OCI-LY7 (cell line): ENCODE data around the gene KIF17. TPM values are rescaled to one million over a fixed set of nuclear protein-coding genes. Genes with fewer than 3 reads are reported as not detected.
A peak's percentile ranks its signal among the peaks of the same experiment; 100 is the strongest.

Experiments used
- BruUV-seq: library from RNA; stranded (reverse); fragments of 400-500 nt; replicated peaks from 2 replicates; lab custom pipeline; 2021; lab: Mats Ljungman, UMichigan
- CTCF ChIA-PET: fragments of 300-600 bp; sonication (Branson Sonifier 250); formaldehyde crosslinking; loops from one replicate; lab custom pipeline; 2022; ENCODE audit warnings: antibody characterized with exemption; ENCODE audit not compliant: unreplicated experiment; lab: Charles Lee
- POLR2A ChIA-PET: fragments of 300-600 bp; sonication (Branson Sonifier 250); formaldehyde crosslinking; loops from one replicate; lab custom pipeline; 2022; ENCODE audit warnings: antibody characterized with exemption; lab: Charles Lee
- DNase-seq: peaks from one replicate; pipeline ENCODE4 v3.0.0-alpha.2; 2015; ENCODE audit warnings: low spot score
- H2AFZ ChIP-seq: fragments of 200-600 bp; sonication (generic), shearing (Covaris generic); 2 replicates; pipeline ENCODE4 v1.6.1; 2014; ENCODE audit warnings: mild to moderate bottlenecking, antibody characterized with exemption, low read length, moderate library complexity
- H3K27ac ChIP-seq: fragments of 200-600 bp; sonication (generic); 2 replicates; pipeline ENCODE4 v1.5.1; 2014; ENCODE audit warnings: mixed run types, low read depth, mild to moderate bottlenecking, moderate library complexity, low read length, inconsistent platforms; ENCODE audit not compliant: poor library complexity, severe bottlenecking
- H3K36me3 ChIP-seq: fragments of 200-600 bp; sonication (generic); 2 replicates; pipeline ENCODE4 v1.6.1; 2014; ENCODE audit warnings: mild to moderate bottlenecking, antibody characterized with exemption, low read length, moderate library complexity, mixed read lengths; ENCODE audit not compliant: insufficient read depth
- H3K4me1 ChIP-seq: fragments of 200-600 bp; sonication (generic); 2 replicates; pipeline ENCODE4 v1.5.1; 2014; ENCODE audit warnings: mild to moderate bottlenecking, low read length; ENCODE audit not compliant: insufficient read depth, poor library complexity, severe bottlenecking
- H3K4me2 ChIP-seq: fragments of 200-600 bp; sonication (generic); 2 replicates; pipeline ENCODE4 v1.6.1; 2014; ENCODE audit warnings: mild to moderate bottlenecking, low read length
- H3K4me3 ChIP-seq: fragments of 200-600 bp; sonication (generic); 2 replicates; pipeline ENCODE4 v1.5.1; 2014; ENCODE audit warnings: mild to moderate bottlenecking, low read depth, low read length; ENCODE audit not compliant: poor library complexity, severe bottlenecking
- H3K79me2 ChIP-seq: fragments of 200-600 bp; sonication (generic); 2 replicates; pipeline ENCODE4 v1.6.1; 2016; ENCODE audit warnings: low read depth, mild to moderate bottlenecking, low read length, moderate library complexity, mixed read lengths; ENCODE audit not compliant: insufficient read depth
- H3K9me2 ChIP-seq: fragments of 200-600 bp; sonication (generic); 2 replicates; pipeline ENCODE4 v1.6.1; 2016; ENCODE audit warnings: mild to moderate bottlenecking, low read length, mixed read lengths; ENCODE audit not compliant: insufficient read depth
- H3K9me3 ChIP-seq: fragments of 200-600 bp; sonication (generic); 2 replicates; pipeline ENCODE4 v1.6.1; 2014; ENCODE audit warnings: mild to moderate bottlenecking, mixed run types, low read length, mixed read lengths
- H4K20me1 ChIP-seq: fragments of 200-600 bp; sonication (generic); 2 replicates; pipeline ENCODE4 v1.6.1; 2014; ENCODE audit warnings: mild to moderate bottlenecking, antibody characterized with exemption, low read length, moderate library complexity, mixed read lengths; ENCODE audit not compliant: insufficient read depth
- EZH2phosphoT487 ChIP-seq: fragments of 200-600 bp; sonication (generic); IDR thresholded peaks from 2 replicates; pipeline ENCODE4 v1.6.1; 2018; ENCODE audit warnings: low read depth, borderline replicate concordance, mild to moderate bottlenecking, mixed run types, antibody characterized with exemption, low read length, moderate library complexity, mixed read lengths
- intact Hi-C: fragments of 100-400 bp; cut with micrococcal nuclease; formaldehyde crosslinking; loops from one replicate; pipeline ENCODE4 v1.10.0; 2022; ENCODE audit not compliant: unreplicated experiment
- total RNA-seq, 2 experiments: library from RNA; depleted of rRNA in 1 of 2; stranded (reverse); fragments of >200 nt in 1 of 2; shearing (Covaris generic) in 1 of 2; gene quantifications; 2 replicates each; pipeline ENCODE4 v1.2.3, GENCODE V29; 2014 to 2022
- TF ChIP-seq, protein P1 (sequence below): fragments of 200-600 bp; sonication (generic); conservative IDR thresholded peaks from 2 replicates; pipeline ENCODE4 v1.5.1; 2014; ENCODE audit warnings: mild to moderate bottlenecking, antibody characterized with exemption, low read length, moderate library complexity, mixed read lengths

Gene KIF17
- total RNA-seq, 2 experiments from 2014 or later, result 1.1 TPM; not detected in 1

DNA sequence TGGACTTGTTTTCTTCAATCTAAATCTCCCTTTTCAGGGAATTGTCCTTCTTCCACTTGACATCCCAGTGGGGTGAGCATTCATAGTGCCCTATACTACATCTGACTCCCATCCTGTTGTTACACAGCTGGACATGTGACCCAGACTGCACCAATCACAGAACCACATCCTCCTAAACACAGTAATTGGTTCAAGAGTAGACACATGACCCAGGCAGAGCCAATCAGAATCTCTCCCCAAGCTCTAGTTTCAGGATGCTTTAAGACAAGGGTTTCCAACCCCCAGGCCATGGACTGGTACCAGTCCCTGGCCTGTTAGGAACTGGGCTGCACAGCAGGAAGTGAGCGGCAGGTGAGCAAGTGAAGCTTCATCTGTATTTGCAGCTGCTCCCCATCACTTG is 51.0 kb downstream of the KIF17 start:
- BruUV-seq, result no TSS peak
- ChIA-PET CTCF (interaction anchor here (1.2 kb wide), 1 partner anchor 33 kb away, joined by 5 read pairs; no protein-coding TSS in a partner anchor), POLR2A (interaction anchor here (0.6 to 1.1 kb wide), 3 partner anchors 24 to 104 kb away, joined by 3 read pairs; no protein-coding TSS in a partner anchor)
- no peaks in the 10 kb centered on the region for H4K20me1 ChIP-seq
- H3K4me1 ChIP-seq, result peaks cover 23% of the 10 kb centered on the region
- peak overlapping the region; percentile 15 for H3K4me3 ChIP-seq
- H3K9me2 ChIP-seq, result no peaks in the 10 kb centered on the region
- H3K9me3 ChIP-seq, result no peaks in the 10 kb centered on the region
- 0 out of 2 replicates have a peak overlapping the region, but pooled peaks have one; percentile 24 for H3K4me2 ChIP-seq
- intact Hi-C loops, result no loop called here
- H3K27ac ChIP-seq, result no peak overlapping the region
- H3K79me2 ChIP-seq, result no peaks in the 10 kb centered on the region
- no peaks in the 10 kb centered on the region for H3K36me3 ChIP-seq
- no peak for TF ChIP-seq EZH2phosphoT487
- TF ChIP-seq, protein P1, sequence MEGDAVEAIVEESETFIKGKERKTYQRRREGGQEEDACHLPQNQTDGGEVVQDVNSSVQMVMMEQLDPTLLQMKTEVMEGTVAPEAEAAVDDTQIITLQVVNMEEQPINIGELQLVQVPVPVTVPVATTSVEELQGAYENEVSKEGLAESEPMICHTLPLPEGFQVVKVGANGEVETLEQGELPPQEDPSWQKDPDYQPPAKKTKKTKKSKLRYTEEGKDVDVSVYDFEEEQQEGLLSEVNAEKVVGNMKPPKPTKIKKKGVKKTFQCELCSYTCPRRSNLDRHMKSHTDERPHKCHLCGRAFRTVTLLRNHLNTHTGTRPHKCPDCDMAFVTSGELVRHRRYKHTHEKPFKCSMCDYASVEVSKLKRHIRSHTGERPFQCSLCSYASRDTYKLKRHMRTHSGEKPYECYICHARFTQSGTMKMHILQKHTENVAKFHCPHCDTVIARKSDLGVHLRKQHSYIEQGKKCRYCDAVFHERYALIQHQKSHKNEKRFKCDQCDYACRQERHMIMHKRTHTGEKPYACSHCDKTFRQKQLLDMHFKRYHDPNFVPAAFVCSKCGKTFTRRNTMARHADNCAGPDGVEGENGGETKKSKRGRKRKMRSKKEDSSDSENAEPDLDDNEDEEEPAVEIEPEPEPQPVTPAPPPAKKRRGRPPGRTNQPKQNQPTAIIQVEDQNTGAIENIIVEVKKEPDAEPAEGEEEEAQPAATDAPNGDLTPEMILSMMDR, result no peak
- DNase-seq, result peak; percentile 68
- H2AFZ ChIP-seq, result peak overlapping the region; percentile 87

GRCh38 chr1:20666146-20666545 is 51.7 kb downstream of the KIF17 start:
- no TSS peak for BruUV-seq
- H3K4me2 ChIP-seq, result no peak overlapping the region

More at GRCh38 chr1:20666146-20666545, 51.7 kb downstream of the KIF17 start:
- intact Hi-C loops, result no loop called here
- no peak for DNase-seq
- no peaks in the 10 kb centered on the region for H3K9me2 ChIP-seq
- H3K4me3 ChIP-seq, result no peak overlapping the region
- no peak overlapping the region for H3K27ac ChIP-seq
- H4K20me1 ChIP-seq, result no peaks in the 10 kb centered on the region
- CTCF ChIA-PET, result interaction anchor here (1.2 kb wide), 1 partner anchor 32 kb away, joined by 5 read pairs; no protein-coding TSS in a partner anchor
- no peaks in the 10 kb centered on the region for H3K36me3 ChIP-seq
- no peaks in the 10 kb centered on the region for H3K9me3 ChIP-seq
- peaks cover 23% of the 10 kb centered on the region for H3K4me1 ChIP-seq
- POLR2A ChIA-PET, result interaction anchor here (0.6 kb wide), 2 partner anchors 105 to 211 kb away, joined by 3 read pairs; no protein-coding TSS in a partner anchor
- TF ChIP-seq, protein P1, result no peak
- TF ChIP-seq EZH2phosphoT487, result no peak
- peak overlapping the region; percentile 87; the same call in 1 of the 2 replicates for H2AFZ ChIP-seq
- H3K79me2 ChIP-seq, result no peaks in the 10 kb centered on the region
